ENCODE data around the gene ARHGAP6. TPM values are rescaled to one million over a fixed set of nuclear protein-coding genes. Genes with fewer than 3 reads are reported as not detected.

Gene ARHGAP6
- total RNA-seq, 2 experiments from 2014 or later: not detected

DNA sequence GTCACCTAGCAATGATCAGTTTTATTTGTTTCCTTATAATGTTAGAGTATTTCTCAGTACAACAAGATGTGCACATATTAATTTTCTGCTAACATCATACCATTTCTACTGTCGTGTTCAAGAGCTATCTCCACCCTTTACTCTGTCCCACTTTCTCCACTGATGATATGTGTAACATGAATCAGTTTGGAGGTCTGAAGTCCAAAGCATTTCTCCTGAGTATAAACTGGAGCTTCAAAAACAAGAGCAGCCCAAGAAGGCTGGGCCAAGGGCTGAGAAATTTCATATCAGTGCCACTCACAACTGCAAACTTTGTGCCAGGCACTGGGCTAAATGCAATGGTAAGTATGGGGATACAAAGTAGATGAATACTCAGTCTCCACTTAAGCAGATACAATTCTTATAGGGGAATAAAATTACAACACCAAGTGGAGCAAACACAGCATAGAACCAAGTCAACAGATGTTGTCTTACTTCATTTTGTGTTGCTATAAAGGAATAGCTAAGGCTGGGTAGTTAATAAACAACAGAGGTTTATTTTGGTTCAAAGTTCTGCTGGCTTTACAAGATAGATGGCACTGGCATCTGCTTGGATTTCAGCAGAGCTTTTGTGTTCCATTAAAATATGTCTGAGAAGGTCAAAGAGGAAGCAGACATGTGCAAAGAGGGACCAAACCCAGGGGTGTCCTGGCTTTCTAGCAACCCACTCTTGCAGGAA lies 328.3 kb downstream of the ARHGAP6 start:
- no peak overlapping the region for H3K4me3 Mint-ChIP-seq
- H3K9me3 Mint-ChIP-seq: no peaks in the 10 kb centered on the region
- intact Hi-C loops (cut with micrococcal nuclease): no loop called here
- no peak overlapping the region for H3K27ac Mint-ChIP-seq
- no peaks in the 10 kb centered on the region for H3K4me1 Mint-ChIP-seq (ENCODE audit: low read depth)
- ChIA-PET CTCF (no interaction called here), POLR2A (no interaction called here)
- H3K27me3 Mint-ChIP-seq: peaks cover 5% of the 10 kb centered on the region
- TF ChIP-seq, protein P1, sequence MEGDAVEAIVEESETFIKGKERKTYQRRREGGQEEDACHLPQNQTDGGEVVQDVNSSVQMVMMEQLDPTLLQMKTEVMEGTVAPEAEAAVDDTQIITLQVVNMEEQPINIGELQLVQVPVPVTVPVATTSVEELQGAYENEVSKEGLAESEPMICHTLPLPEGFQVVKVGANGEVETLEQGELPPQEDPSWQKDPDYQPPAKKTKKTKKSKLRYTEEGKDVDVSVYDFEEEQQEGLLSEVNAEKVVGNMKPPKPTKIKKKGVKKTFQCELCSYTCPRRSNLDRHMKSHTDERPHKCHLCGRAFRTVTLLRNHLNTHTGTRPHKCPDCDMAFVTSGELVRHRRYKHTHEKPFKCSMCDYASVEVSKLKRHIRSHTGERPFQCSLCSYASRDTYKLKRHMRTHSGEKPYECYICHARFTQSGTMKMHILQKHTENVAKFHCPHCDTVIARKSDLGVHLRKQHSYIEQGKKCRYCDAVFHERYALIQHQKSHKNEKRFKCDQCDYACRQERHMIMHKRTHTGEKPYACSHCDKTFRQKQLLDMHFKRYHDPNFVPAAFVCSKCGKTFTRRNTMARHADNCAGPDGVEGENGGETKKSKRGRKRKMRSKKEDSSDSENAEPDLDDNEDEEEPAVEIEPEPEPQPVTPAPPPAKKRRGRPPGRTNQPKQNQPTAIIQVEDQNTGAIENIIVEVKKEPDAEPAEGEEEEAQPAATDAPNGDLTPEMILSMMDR (IDR thresholded peaks at IDR 0.05): no peak
- ATAC-seq: no peak
- H3K36me3 Mint-ChIP-seq (ENCODE audit: low read depth): no peaks in the 10 kb centered on the region
- DNase-seq: no peak

DNA sequence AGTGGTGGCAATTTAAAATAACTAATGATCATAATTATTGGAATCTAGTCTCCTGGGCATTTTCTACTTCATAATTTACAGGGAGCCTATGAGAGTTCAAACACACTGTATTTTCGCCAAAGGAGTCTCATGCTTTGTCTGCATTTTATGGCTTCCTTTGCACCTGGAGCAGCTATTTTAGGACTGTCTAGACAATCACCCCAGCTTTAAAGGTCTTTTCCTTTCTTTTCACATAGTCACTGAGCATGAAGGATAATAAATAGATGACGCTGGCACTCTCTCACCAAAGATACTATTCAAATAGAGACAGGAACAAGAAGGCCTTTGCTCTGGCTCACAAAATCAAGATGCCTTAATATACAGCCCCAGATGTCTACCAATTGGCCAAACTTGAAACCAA lies 329.5 kb downstream of the ARHGAP6 start:
- TF ChIP-seq, protein P1 (IDR thresholded peaks at IDR 0.05): no peak
- Mint-ChIP-seq H3K27ac (no peak overlapping the region), H3K9me3 (no peaks in the 10 kb centered on the region), H3K27me3 (peaks cover 5% of the 10 kb centered on the region), H3K36me3 (ENCODE audit: low read depth) (no peaks in the 10 kb centered on the region), H3K4me3 (no peak overlapping the region), H3K4me1 (ENCODE audit: low read depth) (no peaks in the 10 kb centered on the region)
- ChIA-PET POLR2A (no interaction called here), CTCF (no interaction called here)
- ATAC-seq (no peak), DNase-seq (no peak)
- intact Hi-C loops (cut with micrococcal nuclease): no loop called here

DNA sequence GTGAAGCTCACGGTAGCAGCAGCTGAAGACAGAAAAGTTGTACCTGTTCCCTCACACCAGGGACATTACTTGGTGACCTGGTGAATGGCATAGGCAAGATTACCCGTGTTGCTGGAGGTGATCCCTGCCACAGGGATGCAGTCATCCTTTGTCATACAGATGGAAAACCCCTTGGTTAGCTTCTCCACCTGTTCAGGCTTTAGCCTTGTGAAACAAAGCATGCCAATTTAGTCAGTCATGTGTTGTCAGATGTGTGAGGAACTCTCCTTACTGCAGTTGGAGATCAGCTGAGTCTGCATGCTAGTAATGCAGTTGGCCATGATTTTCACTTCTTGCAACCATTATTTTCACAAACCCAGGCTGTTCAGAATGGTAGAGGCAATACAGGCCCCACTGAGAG lies 331.6 kb downstream of the ARHGAP6 start:
- no peaks in the 10 kb centered on the region for H3K4me1 Mint-ChIP-seq (ENCODE audit: low read depth)
- CTCF ChIA-PET: no interaction called here
- DNase-seq (no peak), ATAC-seq (no peak)
- no peak overlapping the region for H3K27ac Mint-ChIP-seq
- H3K27me3 Mint-ChIP-seq: no peaks in the 10 kb centered on the region
- intact Hi-C loops (cut with micrococcal nuclease): no loop called here
- TF ChIP-seq, protein P1 (IDR thresholded peaks at IDR 0.05): no peak
- no peaks in the 10 kb centered on the region for H3K9me3 Mint-ChIP-seq
- POLR2A ChIA-PET: no interaction called here
- no peak overlapping the region for H3K4me3 Mint-ChIP-seq
- no peaks in the 10 kb centered on the region for H3K36me3 Mint-ChIP-seq (ENCODE audit: low read depth)

DNA sequence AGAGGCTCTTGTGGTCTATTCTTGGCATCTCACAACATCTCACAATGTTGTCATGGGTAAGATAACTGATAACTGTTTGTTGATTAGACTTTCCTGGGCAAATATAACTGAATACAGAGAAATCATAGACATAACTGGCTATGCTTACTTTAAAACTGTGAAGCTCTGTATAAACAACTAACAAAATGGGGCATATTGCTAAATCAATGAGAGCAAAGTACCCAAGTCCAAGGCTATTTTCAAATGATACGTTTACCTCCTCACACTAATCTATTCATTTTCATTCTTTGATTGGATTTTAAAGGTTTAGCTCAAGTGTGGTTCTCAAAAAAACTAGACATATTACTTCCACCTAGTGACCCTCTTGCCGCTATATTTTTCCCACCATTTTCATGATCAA lies 333.9 kb downstream of the ARHGAP6 start:
- DNase-seq (no peak), ATAC-seq (no peak)
- Mint-ChIP-seq H3K9me3 (no peaks in the 10 kb centered on the region), H3K4me1 (ENCODE audit: low read depth) (no peaks in the 10 kb centered on the region), H3K27me3 (no peaks in the 10 kb centered on the region), H3K4me3 (no peak overlapping the region), H3K27ac (no peak overlapping the region), H3K36me3 (ENCODE audit: low read depth) (no peaks in the 10 kb centered on the region)
- TF ChIP-seq, protein P1 (IDR thresholded peaks at IDR 0.05): no peak
- CTCF ChIA-PET: no interaction called here
- POLR2A ChIA-PET: no interaction called here
- intact Hi-C loops (cut with micrococcal nuclease): no loop called here

DNA sequence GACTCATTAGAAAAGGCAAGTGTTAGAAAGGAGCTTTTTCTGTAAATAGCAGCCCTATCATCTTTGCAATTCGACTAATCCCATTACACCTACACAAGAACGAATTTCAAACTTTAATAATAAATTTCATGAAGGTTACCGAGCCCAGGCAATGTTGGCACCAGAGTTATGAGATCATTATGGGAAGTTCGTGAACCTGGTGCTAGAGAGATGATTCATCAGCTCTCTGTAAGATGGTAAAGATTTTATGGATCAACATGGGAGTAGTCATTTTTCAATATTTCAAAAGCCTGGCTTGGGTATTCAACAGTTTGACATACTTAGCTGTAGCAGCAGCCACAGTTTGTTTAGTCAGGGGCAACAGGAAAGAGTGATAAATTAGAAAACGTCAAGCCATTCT lies 336.7 kb downstream of the ARHGAP6 start:
- CTCF ChIA-PET: no interaction called here
- intact Hi-C loops (cut with micrococcal nuclease): no loop called here
- ATAC-seq: no peak
- Mint-ChIP-seq H3K36me3 (ENCODE audit: low read depth) (no peaks in the 10 kb centered on the region), H3K4me3 (no peak overlapping the region), H3K27ac (no peak overlapping the region), H3K9me3 (no peaks in the 10 kb centered on the region), H3K27me3 (no peaks in the 10 kb centered on the region), H3K4me1 (ENCODE audit: low read depth) (no peaks in the 10 kb centered on the region)
- POLR2A ChIA-PET: no interaction called here
- TF ChIP-seq, protein P1 (IDR thresholded peaks at IDR 0.05): no peak
- no peak for DNase-seq

Data from activated CD8-positive, alpha-beta T cell treated with anti-CD3 and anti-CD28 coated beads for 36 hours (primary cell).